Tibial artery (tissue), 4 donors: ENCODE measurements around the gene PAN2.
"Not testable (repeated sequence)": the region's sequence is repeated elsewhere in the genome, so short reads cannot be mapped to it uniquely, and the experiment has no call there.

Experiments used
- DNase-seq, 2 donors: peaks; one replicate each; pipeline ENCODE4 v3.0.0-alpha.2; 2019
- H3K27ac ChIP-seq, 2 donors: fragments of 200-600 bp; sonication (generic) in 1 of 2; 1 replicate in 1 of 2; 2 replicates in 1 of 2; pipeline ENCODE4 v1.5.1; 2018 to 2019; ENCODE audit warnings: mild to moderate bottlenecking in 1 of 2
- H3K27me3 ChIP-seq, 2 donors: fragments of 200-600 bp; sonication (generic) in 1 of 2; one replicate each; pipeline versions ENCODE4 v1.5.1 to v1.6.0; 2016 to 2019
- H3K36me3 ChIP-seq, 3 donors: fragments of 200-600 bp; sonication (generic) in 2 of 3; one replicate each; pipeline ENCODE4 v1.5.1; 2016 to 2019; ENCODE audit warnings: mild to moderate bottlenecking in 2 of 3
- H3K4me1 ChIP-seq, 4 donors: fragments of 200-600 bp; sonication (generic) in 2 of 4; 1 replicate in 3 of 4; 2 replicates in 1 of 4; pipeline ENCODE4 v1.5.1; 2016 to 2019
- H3K4me3 ChIP-seq, 2 donors: fragments of 200-600 bp; sonication (generic) in 1 of 2; 1 replicate in 1 of 2; 2 replicates in 1 of 2; pipeline ENCODE4 v1.5.1; 2018 to 2019; ENCODE audit warnings: mild to moderate bottlenecking in 2 of 2
- H3K9me3 ChIP-seq, 3 donors: fragments of 200-600 bp; sonication (generic) in 1 of 3; one replicate each; pipeline ENCODE4 v1.5.1; 2016 to 2019
- intact Hi-C: fragments of 100-400 bp; cut with DNase I; formaldehyde crosslinking; loops from one replicate; pipeline ENCODE4 v1.15.0; 2023; ENCODE audit warnings: low total_unique reads
- TF ChIP-seq, protein P1 (sequence below), 2 experiments: fragments of 200-600 bp in 1 of 2; fragments of 450-650 bp in 1 of 2; IDR thresholded peaks; one replicate each; pipeline ENCODE4 v1.5.1; 2017 to 2019; ENCODE audit warnings: antibody characterized with exemption in 2 of 2, mild to moderate bottlenecking in 1 of 2, moderate library complexity in 1 of 2

The PAN2 gene

DNA sequence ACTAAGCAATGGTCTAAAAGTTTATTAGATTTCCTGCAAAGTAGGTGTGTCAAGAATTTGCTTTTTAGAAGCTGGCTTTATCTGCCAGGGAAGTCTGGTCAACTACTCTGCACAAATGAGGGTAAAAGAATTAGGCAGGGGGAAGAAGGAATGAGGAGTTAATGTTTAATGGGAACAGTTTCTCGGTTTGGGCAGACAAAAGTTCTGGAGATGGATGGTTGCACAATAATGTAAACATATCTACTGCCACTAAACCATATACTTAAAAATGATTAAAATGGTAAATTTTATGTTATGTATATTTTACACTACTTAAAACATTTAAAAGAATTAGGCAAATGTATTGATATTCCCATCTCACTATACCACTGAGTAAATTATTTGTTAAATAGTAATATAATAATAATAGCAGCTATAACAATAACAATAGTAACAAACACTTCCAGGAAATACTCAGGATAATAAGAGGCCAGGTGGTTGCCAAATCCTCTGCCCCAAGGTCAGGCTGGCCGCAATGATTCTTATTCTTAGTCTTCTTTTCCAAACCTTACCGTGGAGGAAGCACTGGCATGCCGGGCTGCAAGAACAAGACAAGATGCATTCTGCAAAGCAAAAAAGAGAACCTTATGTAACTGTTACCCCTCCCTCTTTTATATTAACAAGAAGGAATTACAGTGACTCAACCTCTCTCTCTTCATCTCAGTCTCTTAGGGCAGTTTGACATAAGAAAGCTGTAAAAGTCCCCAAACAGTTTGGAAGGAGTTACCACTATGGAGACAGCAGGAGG, 47.6 kb downstream of the PAN2 start:
- no peak overlapping the region for H3K27ac ChIP-seq

DNA sequence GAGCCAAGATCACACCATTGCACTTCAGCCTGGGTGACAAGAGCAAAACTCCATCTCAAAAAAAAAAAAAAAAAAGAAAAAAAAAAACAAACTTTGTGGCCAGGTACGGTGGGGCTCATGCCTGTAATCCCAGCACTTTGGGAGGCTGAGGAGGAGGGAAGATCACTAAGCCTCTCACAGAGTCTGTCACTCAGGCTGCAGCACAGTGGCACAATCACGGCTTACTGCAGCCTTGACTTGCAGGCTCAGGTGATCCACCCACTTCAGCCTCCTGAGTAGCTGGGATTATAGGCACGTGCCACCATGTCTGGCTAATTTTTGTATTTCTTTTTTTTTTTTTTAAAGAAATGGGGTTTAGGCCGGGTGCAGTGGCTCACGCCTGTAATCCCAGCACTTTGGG, 49.5 kb downstream of the PAN2 start:
- H3K9me3 ChIP-seq, H3K4me3 ChIP-seq, intact Hi-C loops, H3K27ac ChIP-seq, DNase-seq, H3K27me3 ChIP-seq: not testable (repeated sequence)
- Histone ChIP-seq H3K4me1 (peaks cover 0 to 12% (median 0%) of the 10 kb centered on the region in 4 donors), H3K36me3 (peaks cover 60 to 73% (median 60%) of the 10 kb centered on the region in 3 donors)

More for the DNA sequence above, 47.6 kb downstream of the PAN2 start:
- Histone ChIP-seq H3K27me3 (no peaks in the 10 kb centered on the region), H3K9me3 (no peaks in the 10 kb centered on the region), H3K36me3 (peaks cover 42 to 57% (median 56%) of the 10 kb centered on the region in 3 donors), H3K4me1 (peaks cover 0 to 17% (median 0%) of the 10 kb centered on the region in 4 donors), H3K4me3 (no peak overlapping the region)
- TF ChIP-seq, protein P1, sequence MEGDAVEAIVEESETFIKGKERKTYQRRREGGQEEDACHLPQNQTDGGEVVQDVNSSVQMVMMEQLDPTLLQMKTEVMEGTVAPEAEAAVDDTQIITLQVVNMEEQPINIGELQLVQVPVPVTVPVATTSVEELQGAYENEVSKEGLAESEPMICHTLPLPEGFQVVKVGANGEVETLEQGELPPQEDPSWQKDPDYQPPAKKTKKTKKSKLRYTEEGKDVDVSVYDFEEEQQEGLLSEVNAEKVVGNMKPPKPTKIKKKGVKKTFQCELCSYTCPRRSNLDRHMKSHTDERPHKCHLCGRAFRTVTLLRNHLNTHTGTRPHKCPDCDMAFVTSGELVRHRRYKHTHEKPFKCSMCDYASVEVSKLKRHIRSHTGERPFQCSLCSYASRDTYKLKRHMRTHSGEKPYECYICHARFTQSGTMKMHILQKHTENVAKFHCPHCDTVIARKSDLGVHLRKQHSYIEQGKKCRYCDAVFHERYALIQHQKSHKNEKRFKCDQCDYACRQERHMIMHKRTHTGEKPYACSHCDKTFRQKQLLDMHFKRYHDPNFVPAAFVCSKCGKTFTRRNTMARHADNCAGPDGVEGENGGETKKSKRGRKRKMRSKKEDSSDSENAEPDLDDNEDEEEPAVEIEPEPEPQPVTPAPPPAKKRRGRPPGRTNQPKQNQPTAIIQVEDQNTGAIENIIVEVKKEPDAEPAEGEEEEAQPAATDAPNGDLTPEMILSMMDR (IDR thresholded peaks at IDR 0.05) = no peak
- intact Hi-C loops = no loop called here
- no peak for DNase-seq

DNA sequence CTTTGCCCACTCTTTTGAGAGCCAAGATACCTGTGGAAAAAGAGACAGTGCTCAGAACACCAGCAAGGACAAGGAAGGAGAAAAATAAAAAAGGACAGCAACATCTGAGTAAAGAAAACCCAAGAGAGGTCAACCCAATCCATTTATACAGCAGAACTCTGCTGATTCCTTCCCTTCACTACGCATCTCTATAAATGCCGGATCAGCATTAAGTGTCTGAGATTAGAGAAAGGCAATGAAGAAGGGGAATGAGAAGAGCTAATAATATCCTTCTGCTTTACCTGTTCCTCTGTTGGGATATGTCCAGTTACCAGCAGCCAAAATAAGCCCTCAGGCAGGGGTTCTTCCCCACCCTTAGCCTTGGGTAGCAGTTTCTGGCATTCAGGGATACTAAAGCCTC, 51.2 kb downstream of the PAN2 start:
- H3K4me1 ChIP-seq = peaks cover 0 to 5% (median 0%) of the 10 kb centered on the region in 4 donors
- no peak overlapping the region for H3K4me3 ChIP-seq
- intact Hi-C loops = no loop called here
- no peaks in the 10 kb centered on the region for H3K9me3 ChIP-seq
- TF ChIP-seq, protein P1 (IDR thresholded peaks at IDR 0.05) = no peak
- no peaks in the 10 kb centered on the region for H3K27me3 ChIP-seq
- no peak overlapping the region for H3K27ac ChIP-seq
- DNase-seq = no peak
- peaks cover 71 to 90% (median 77%) of the 10 kb centered on the region in 3 donors for H3K36me3 ChIP-seq

DNA sequence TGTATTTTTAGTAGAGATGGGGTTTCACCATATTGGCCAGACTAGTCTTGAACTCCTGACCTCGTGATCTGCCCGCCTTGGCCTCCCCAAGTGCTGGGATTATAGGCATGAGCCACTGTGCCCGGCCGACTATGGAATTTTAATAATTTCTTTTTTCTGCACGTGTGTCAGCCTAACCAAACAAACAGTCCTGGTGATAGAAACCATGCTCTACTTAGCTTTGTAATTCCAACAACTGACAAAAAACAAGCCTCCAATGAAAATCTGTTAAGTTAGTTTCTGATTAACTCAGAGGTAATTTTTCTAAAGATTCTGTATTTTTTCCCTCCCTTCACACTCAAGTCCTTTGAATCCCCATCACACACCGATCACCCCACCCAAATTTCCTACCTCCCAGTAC, 51.8 kb downstream of the PAN2 start:
- peaks cover 74 to 95% (median 79%) of the 10 kb centered on the region in 3 donors for H3K36me3 ChIP-seq
- intact Hi-C loops = no loop called here

DNA sequence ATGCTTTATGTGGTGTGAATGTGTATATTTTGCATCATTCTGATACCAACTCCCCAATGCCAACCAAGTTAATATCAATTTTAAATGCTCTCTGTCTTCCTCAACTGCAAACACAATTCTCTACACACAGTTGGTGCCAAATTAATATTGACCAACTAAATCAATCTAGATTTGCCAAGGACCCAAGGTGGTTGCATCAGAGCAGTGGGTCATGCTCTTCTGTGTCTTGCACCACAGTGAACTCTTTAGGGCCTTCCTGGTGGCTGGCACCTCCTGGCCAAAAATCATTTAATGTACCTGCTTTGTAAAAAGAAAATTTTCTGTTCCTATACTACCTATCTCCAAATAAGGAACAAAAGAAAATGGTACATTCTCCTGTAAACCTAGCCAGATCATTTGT, 53.0 kb downstream of the PAN2 start:
- no peak for DNase-seq
- Histone ChIP-seq H3K4me1 (no peaks in the 10 kb centered on the region), H3K27me3 (no peaks in the 10 kb centered on the region), H3K27ac (no peak overlapping the region), H3K4me3 (no peak overlapping the region), H3K9me3 (no peaks in the 10 kb centered on the region), H3K36me3 (peaks cover 83 to 100% (median 89%) of the 10 kb centered on the region in 3 donors)
- TF ChIP-seq, protein P1 (IDR thresholded peaks at IDR 0.05) = no peak
- intact Hi-C loops = no loop called here

More for the DNA sequence above, 51.8 kb downstream of the PAN2 start:
- no peak overlapping the region for H3K4me3 ChIP-seq
- TF ChIP-seq, protein P1 (IDR thresholded peaks at IDR 0.05) = no peak
- no peaks in the 10 kb centered on the region for H3K27me3 ChIP-seq
- peaks cover 0 to 5% (median 0%) of the 10 kb centered on the region in 4 donors for H3K4me1 ChIP-seq
- no peak overlapping the region for H3K27ac ChIP-seq
- no peaks in the 10 kb centered on the region for H3K9me3 ChIP-seq
- DNase-seq = no peak

DNA sequence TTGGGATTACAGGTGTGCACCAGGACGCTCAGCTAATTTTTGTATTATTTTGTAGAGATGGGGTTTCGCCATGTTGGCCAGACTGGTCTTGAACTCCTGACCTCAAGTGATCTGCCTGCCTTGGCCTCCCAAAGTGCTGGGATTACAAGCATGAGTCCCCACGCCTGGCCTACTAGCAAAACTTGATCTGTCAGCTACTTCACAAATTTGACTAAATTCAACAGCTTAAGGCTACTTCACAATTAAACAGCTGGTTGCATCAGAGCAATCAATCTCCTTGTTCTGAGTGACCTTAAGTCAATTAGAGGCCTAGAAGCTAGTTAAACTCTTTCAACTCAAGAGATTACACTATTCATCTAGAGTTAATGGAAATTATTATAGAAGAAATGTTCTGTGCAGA, 54.9 kb downstream of the PAN2 start:
- DNase-seq = no peak

More for the DNA sequence above, 54.9 kb downstream of the PAN2 start:
- Histone ChIP-seq H3K36me3 (peaks cover 90 to 100% (median 97%) of the 10 kb centered on the region in 3 donors), H3K9me3 (no peaks in the 10 kb centered on the region), H3K27me3 (no peaks in the 10 kb centered on the region), H3K4me3 (no peak overlapping the region), H3K27ac (no peak overlapping the region), H3K4me1 (no peaks in the 10 kb centered on the region)
- TF ChIP-seq, protein P1 (IDR thresholded peaks at IDR 0.05) = no peak
- intact Hi-C loops = no loop called here
